Measurements from ENCODE around the gene LCN10.

LCN10 gene

GRCh38 chr9:136697821-136698526, 44.8 kb downstream of the LCN10 start:
- DNase-seq: no peak

- DNase-seq: no peak
These were observed 45.5 kb downstream of the LCN10 start for GRCh38 chr9:136697146-136697820.

- peak; percentile 87 to 92 for DNase-seq
These were observed 46.2 kb downstream of the LCN10 start for GRCh38 chr9:136696502-136696901.

GRCh38 chr9:136695955-136696354, 46.8 kb downstream of the LCN10 start:
- peak; percentile 94 to 96 for DNase-seq

DNA sequence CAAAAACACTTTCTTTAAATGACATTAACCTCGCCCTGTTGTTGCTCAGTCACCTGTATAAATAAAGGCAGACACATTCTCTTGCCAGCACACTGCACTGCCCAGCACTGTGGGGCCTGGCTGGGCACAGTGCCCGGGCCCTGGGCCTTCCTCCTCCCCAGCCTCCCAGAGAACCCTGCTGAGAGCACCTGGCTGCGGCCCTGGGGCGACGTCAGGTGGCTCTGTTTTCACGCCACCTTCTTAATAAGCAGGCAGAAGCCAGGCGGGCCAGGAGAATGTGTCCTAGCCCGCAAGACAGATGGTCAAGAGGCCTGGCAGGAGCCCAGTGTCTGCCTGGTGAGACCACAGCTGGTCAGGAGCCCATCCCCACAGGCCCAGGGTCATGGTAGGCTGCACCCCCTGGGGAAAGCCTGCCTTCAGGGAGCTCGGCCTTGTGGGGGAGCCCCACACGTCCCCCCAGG, 47.3 kb downstream of the LCN10 start:
- DNase-seq: peak; percentile 94 to 97

DNA sequence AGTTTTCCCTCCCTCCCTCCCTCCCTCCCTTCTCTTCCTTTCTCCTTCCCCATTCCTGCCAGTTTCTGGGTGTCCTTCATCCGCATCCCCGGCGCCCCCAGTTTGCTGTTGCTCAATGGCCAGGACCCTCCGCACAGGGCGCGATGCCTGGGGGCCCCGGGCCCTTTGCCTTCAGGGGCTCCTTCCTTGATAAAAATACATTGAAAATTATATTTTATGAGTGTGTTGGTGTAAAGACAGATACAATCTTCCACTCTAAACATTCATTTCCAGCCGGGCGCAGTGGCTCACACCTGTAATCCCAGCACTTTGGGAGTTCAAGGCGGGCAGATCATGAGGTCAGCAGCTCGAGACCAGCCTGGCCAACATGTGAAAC, 47.9 kb downstream of the LCN10 start:
- DNase-seq: no peak

- peak in 1 of 2 experiments; percentile 64 for DNase-seq
These were observed 48.4 kb downstream of the LCN10 start for GRCh38 chr9:136694163-136694871.

DNA sequence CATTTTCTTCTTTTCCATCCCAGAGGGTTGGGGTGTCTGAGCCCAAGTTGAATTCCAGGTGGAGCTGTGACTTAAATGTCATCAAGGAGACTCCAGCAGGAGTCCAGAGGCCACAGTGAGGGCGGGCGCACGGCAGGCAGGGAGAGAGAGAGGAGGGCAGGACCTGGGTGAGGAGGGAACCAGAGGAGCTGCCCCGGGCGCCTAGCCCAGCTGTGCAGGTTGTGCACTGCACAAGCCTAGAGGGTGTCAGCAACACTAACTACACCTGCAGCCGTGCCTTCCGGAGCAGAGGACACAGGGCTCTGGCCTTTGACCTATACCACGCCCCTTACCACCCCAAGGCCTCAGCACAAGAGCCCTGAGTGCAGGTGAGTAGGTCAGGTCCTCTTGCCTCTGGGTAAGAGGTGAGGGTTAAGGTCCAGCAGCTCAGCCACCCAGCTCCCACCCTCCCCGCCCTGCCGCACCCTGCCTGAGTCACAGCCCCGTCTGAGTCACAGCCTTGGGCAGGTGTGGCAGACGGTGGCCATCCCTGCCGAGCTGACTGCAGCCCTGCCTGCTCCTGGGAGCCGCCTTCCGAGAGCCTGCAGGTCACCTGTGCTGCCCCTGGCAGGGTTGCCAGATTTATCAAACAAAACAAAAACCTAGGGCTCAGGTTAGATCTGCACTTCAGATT, 49.1 kb downstream of the LCN10 start:
- no peak for DNase-seq

- no peak for DNase-seq
These were observed 49.6 kb downstream of the LCN10 start for GRCh38 chr9:136693135-136693489.

DNA sequence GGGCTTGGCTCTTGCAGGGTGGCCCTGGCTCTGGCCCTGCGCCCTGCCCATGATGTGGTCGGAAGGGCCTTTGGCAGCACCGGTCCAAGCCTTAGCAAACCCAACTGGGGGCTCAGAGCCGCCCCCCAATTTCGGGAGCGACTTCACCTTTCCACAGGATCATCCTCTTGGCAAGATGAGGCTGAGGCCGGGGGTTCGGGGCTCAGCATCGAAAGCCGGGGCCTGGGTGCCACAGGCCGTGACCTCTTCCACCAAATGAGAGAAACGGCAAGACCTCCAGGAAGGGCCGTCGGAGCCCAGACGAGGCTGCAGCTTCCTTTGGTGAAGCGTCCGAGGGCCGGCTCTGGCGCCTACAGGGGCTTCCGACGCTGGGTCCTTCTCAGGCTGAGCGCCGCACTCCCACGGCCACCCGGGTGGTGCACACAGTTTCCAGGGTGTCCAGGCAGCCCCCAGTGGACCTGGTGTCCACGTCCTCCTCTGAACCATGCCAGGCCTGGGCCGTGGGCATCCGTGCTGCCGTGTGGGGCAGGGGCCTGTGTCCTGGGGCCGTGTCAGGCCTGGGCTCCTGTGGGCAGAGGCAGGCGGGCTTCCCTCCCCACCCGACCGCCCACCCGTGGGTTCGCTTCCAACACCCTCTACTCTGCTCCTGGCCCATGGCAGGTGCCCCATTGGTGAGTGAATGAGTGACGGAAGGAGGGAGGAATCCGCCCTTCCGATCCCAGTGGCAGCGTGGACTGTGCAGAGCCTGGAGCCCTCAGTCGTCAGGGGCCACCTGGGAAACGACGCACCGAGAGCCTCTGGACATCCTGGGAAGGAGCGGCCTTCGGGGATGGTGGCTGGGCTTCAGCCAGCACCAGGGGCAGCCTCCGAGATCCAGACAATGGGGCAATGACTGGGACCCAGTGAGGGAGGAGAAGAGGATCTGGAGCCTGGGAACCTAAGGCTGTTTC, 50.3 kb downstream of the LCN10 start:
- DNase-seq: no peak

GRCh38 chr9:136691316-136692184, 51.2 kb downstream of the LCN10 start:
- no peak for DNase-seq

GRCh38 chr9:136690806-136691261, 51.9 kb downstream of the LCN10 start:
- peak in 1 of 2 experiments; percentile 43 for DNase-seq

DNA sequence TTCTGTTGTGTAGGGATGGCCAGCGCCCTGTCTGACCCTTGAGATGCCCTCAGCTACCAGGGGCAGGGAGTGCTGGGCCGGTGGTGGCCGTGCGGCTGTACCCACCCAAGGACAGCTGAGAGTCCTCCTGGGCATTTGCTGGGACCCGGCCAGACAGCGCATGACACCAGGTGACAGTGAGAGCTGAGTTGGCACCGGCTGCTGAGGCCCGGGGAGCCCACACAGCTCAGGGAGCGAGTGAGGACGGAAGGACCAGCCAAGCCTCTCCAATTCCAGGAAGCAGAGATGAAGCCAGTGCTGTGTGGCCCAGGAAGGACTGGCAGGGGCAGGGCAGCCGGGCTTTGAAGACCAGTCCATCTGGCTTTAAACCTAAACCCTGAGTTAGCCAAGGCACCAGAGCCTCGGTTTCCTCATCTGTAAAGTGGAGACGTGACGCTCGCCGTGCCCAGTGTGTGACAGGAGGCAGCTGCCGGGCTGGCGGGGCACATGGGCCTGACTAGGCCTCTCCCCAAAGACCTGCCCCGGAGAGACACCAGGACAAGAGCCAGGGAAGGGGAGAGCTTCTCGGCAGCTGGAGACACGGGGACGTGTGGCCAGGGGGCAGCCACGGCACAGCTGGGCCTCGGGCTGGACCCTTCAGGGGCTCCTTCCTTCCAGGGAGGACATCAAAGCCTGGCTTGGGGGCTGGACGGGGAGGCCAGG, 52.5 kb downstream of the LCN10 start:
- no peak for DNase-seq

DNA sequence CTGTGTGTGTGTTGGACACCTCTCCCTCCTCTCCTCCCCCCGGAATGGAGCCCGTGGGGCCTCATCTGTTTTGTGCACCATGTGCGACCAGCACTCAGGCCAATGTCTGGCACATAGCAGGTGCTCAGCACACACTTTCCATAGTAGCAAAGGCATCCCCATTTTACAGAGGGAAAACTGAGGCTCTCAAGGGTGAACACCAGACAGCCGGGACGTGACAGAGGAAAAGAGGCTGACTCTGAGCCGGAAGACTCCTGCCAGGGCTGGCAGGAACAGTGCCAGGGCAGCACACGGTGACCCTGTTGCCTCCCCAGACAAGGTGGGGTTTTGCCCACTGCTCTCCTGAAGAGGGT, 53.7 kb downstream of the LCN10 start:
- DNase-seq: no peak

GRCh38 chr9:136688274-136689107, 54.2 kb downstream of the LCN10 start:
- no peak for DNase-seq
